GM12878 (cell line): ENCODE measurements around the gene IL20RB. TPM values are rescaled to one million over a fixed set of nuclear protein-coding genes. Genes with fewer than 3 reads are reported as not detected.

ENCODE experiments used
- ATAC-seq: fragments of 200-7000 bp; cut with Tn5 transposase; 3 replicates; pipeline ENCODE4 v1.9.1; 2020; ENCODE audit warnings: mild to moderate bottlenecking, moderate library complexity
- BruUV-seq: library from RNA; stranded (reverse); fragments of 400-500 nt; replicated peaks from 2 replicates; lab custom pipeline; 2021; lab: Mats Ljungman, UMichigan
- CTCF ChIA-PET: fragments of 300-600 bp; sonication (Branson Sonifier 250); formaldehyde crosslinking; extraction: SDS; loops from one replicate; lab custom pipeline; 2021; ENCODE audit warnings: inconsistent platforms; lab: Yijun Ruan, JAX
- POLR2A ChIA-PET: fragments of 350-600 bp; formaldehyde crosslinking; extraction: SDS; loops from one replicate; lab custom pipeline; 2021; ENCODE audit warnings: inconsistent platforms; lab: Charles Lee
- RAD21 ChIA-PET: fragments of 300-600 bp; sonication (Branson Sonifier 250); formaldehyde crosslinking; loops from one replicate; lab custom pipeline; 2023; ENCODE audit warnings: antibody characterized with exemption; ENCODE audit not compliant: unreplicated experiment; lab: Charles Lee
- SMC1A ChIA-PET: fragments of 300-600 bp; sonication (Branson Sonifier 250); formaldehyde crosslinking; loops from one replicate; lab custom pipeline; 2023; ENCODE audit not compliant: unreplicated experiment, uncharacterized antibody; lab: Charles Lee
- DNase-seq: peaks from one replicate; pipeline ENCODE4 v3.0.0-alpha.2; 2011; ENCODE audit warnings: low read depth, low spot score
- FAIRE-seq: peaks from 3 replicates; lab custom pipeline; 2011; peaks lifted over from hg19 to GRCh38; lab: Jason Lieb, UNC
- H2AFZ ChIP-seq: 2 replicates; pipeline ENCODE4 v1.6.0; 2011; ENCODE audit warnings: low read depth, low read length, control low read depth; ENCODE audit not compliant: control insufficient read depth
- H3K27ac ChIP-seq: 2 replicates; pipeline ENCODE4 v1.5.1; 2011; ENCODE audit warnings: control low read depth; ENCODE audit not compliant: control insufficient read depth, insufficient read depth
- H3K27me3 ChIP-seq, 2 experiments: replicated peaks in 1 of 2; 2 replicates each; pipeline versions ENCODE4 v1.6.0 to v1.6.1; 2011; ENCODE audit warnings: low read length in 1 of 2; ENCODE audit not compliant: control insufficient read depth in 2 of 2, insufficient read depth in 2 of 2
- H3K36me3 ChIP-seq, 2 experiments: 2 replicates each; pipeline ENCODE4 v1.5.1; 2011; ENCODE audit warnings: low read length in 1 of 2; ENCODE audit not compliant: control insufficient read depth in 2 of 2, insufficient read depth in 2 of 2
- H3K4me1 ChIP-seq: 2 replicates; pipeline ENCODE4 v1.6.1; 2011; ENCODE audit warnings: mild to moderate bottlenecking, low read length, moderate library complexity, mixed read lengths; ENCODE audit not compliant: control insufficient read depth, insufficient read depth
- H3K4me2 ChIP-seq: 2 replicates; pipeline ENCODE4 v1.6.0; 2011; ENCODE audit warnings: control low read depth; ENCODE audit not compliant: control insufficient read depth, insufficient read depth
- H3K4me3 ChIP-seq: fragments of 200-600 bp; sonication (generic); 2 replicates; pipeline ENCODE4 v1.5.1; 2016
- H3K79me2 ChIP-seq: 2 replicates; pipeline ENCODE4 v1.6.0; 2011; ENCODE audit warnings: low read length; ENCODE audit not compliant: control insufficient read depth, insufficient read depth
- H3K9ac ChIP-seq: 2 replicates; pipeline ENCODE4 v1.8.0; 2011; ENCODE audit warnings: low read length, control low read depth, mixed read lengths; ENCODE audit not compliant: control insufficient read depth, insufficient read depth
- H3K9me3 ChIP-seq: replicated peaks from 3 replicates; pipeline ENCODE4 v1.5.1; 2011; ENCODE audit warnings: mild to moderate bottlenecking, low read length; ENCODE audit not compliant: control insufficient read depth, insufficient read depth
- H4K20me1 ChIP-seq: 2 replicates; pipeline ENCODE4 v1.6.0; 2011; ENCODE audit not compliant: control insufficient read depth, insufficient read depth
- BHLHE40 ChIP-seq, 2 experiments: fragments of 450-650 bp in 1 of 2; IDR thresholded peaks; 2 replicates each; pipeline ENCODE4 v1.6.1; 2011 to 2017; ENCODE audit warnings: low read depth in 2 of 2, borderline replicate concordance in 1 of 2, improper control_type of control experiment in 1 of 2, low read length in 1 of 2, mild to moderate bottlenecking in 1 of 2
- SP1 ChIP-seq: IDR thresholded peaks from one replicate; pipeline ENCODE4 v1.6.1; 2011; ENCODE audit warnings: low read depth, low read length
- TCF7 ChIP-seq: IDR thresholded peaks from 2 replicates; pipeline ENCODE4 v1.6.1; 2014; ENCODE audit warnings: antibody characterized with exemption, borderline replicate concordance
- ZNF274 ChIP-seq: IDR thresholded peaks from one replicate; pipeline ENCODE4 v1.8.0; 2011; ENCODE audit not compliant: insufficient read length, insufficient read depth
- ZSCAN29 ChIP-seq: fragments of 450-650 bp; IDR thresholded peaks from 2 replicates; pipeline ENCODE4 v1.6.1; 2017; ENCODE audit warnings: mild to moderate bottlenecking, moderate library complexity
- WGBS: methylation state at CpG from one replicate; pipeline ENCODE4 v1.1.6; 2016; ENCODE audit warnings: low lambda C conversion rate; ENCODE audit not compliant: insufficient replicate concordance, insufficient coverage; ENCODE audit errors: missing lambda C conversion rate; 5-methylcytosine and 5-hydroxymethylcytosine counted together
- in situ Hi-C: fragments of 300-500 bp; cut with MboI; formaldehyde crosslinking; loops from 9 replicates; pipeline ENCODE4 v1.14.3; 2018; ENCODE audit warnings: mixed read lengths
- intact Hi-C: fragments of 100-400 bp; cut with micrococcal nuclease; formaldehyde crosslinking; loops from one replicate; pipeline ENCODE4 v1.14.2; 2022; ENCODE audit not compliant: unreplicated experiment
- polyA plus RNA-seq, 11 experiments: library from polyadenylated mRNA; depleted of rRNA in 4 of 11; unstranded in 6 of 11; stranded (reverse) in 5 of 11; fragments of >200 nt; fragmentation: Nextera tagmentation in 4 of 11; fragmentation: Illumina TruSeq in 1 of 11; extraction: Ambion mirVana in 4 of 11; extraction: Trizol in 1 of 11; gene quantifications; 1 replicate in 1 of 11; 2 replicates in 10 of 11; pipeline versions ENCODE4 v1.2.1 to v1.2.3, GENCODE V29; 2011 to 2016; ENCODE audit warnings: inconsistent platforms in 2 of 11, missing spikeins in 2 of 11, low read depth in 1 of 11
- total RNA-seq, 4 experiments: library from RNA; depleted of rRNA in 3 of 4; stranded (reverse); fragments of >200 nt in 3 of 4; fragmentation: Illumina TruSeq in 1 of 4; extraction: Trizol in 1 of 4; gene quantifications; 2 replicates each; pipeline versions ENCODE4 v1.2.1 to v1.2.3, GENCODE V29; 2013 to 2021
- TF ChIP-seq, protein P1 (sequence below): fragments of 450-650 bp; IDR thresholded peaks from 2 replicates; pipeline ENCODE4 v1.6.1; 2016; ENCODE audit warnings: mild to moderate bottlenecking

IL20RB gene
- total and polyA plus RNA-seq, 10 of the 15 experiments (the other 5 are each of a cell fraction or from before 2014, with no cell fraction given) = 0.21 to 1.1 (median 0.54) TPM

DNA sequence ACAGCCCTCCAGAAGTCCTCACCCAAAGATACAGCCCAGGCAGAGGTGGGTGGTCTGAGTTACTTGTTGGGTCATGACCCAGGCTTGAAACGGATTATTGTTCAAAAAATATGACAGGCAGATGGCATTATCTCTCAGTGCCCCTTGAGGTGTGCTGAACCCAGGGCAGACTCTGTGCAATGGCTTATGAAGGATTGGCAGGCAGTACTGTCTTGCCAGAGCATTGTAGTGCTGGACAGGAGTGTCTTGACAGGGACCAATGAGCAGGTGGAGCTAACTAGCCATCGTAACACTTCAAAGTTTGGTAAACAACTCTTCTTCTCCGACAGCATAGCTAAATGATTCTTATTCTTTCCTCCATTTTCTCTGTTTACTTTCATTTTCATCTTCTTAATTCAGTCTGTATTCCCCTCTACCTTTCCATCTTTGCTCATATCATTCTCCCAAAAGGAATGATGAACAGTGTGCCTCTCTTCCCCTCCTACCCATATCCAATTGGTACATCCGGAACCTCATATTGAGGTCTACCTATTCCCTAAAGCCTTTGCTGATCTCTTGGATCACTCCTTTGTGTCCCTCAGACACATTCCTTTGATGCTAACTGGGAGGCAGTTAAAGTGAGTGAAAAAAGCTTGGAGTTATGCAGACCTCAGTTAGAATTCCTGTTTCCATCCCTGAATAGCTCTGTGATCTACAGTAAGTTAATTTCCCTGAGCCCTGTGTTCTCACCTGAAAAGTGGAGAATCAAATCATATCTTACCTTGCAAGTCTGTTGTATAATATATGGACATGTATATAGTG, 2.6 kb upstream of the IL20RB start:
- 95% methylated on average over 4 of the region's 4 CpGs for WGBS
- BruUV-seq = no TSS peak
- Histone ChIP-seq H2AFZ (no peak overlapping the region), H3K9me3 (no peaks in the 10 kb centered on the region), H3K27ac (no peak overlapping the region), H3K79me2 (no peaks in the 10 kb centered on the region; the same call in 1 of the 2 replicates), H3K4me3 (no peak overlapping the region), H3K36me3 (no peaks in the 10 kb centered on the region), H3K27me3 (no peaks in the 10 kb centered on the region), H3K9ac (no peak overlapping the region), H4K20me1 (no peaks in the 10 kb centered on the region), H3K4me2 (no peak overlapping the region; the same call in 1 of the 2 replicates), H3K4me1 (peaks cover 3% of the 10 kb centered on the region)
- peak; percentile 75 for FAIRE-seq
- ChIA-PET CTCF (no interaction called here), RAD21 (interaction anchor here (1.4 to 2.2 kb wide), 3 partner anchors 10 to 93 kb away, joined by 4 to 6 read pairs (median 5); partner anchors contain the start of gene NCK1), SMC1A (interaction anchor here (1.1 kb wide), 1 partner anchor 13 kb away, joined by 4 read pairs; no protein-coding TSS in a partner anchor), POLR2A (interaction anchor here (0.6 kb wide), 1 partner anchor 340 kb away, joined by 5 read pairs; no protein-coding TSS in a partner anchor)
- DNase-seq = no peak
- ATAC-seq = no peak
- intact Hi-C loops = loop anchor here (5.0 kb wide), 1 partner anchor 93 kb away; the partner anchor contains the start of gene NCK1
- no peak for TF ChIP-seq SP1
- no peak for TF ChIP-seq TCF7
- TF ChIP-seq, protein P1, sequence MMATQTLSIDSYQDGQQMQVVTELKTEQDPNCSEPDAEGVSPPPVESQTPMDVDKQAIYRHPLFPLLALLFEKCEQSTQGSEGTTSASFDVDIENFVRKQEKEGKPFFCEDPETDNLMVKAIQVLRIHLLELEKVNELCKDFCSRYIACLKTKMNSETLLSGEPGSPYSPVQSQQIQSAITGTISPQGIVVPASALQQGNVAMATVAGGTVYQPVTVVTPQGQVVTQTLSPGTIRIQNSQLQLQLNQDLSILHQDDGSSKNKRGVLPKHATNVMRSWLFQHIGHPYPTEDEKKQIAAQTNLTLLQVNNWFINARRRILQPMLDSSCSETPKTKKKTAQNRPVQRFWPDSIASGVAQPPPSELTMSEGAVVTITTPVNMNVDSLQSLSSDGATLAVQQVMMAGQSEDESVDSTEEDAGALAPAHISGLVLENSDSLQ = no peak
- TF ChIP-seq ZNF274 = no peak
- no peak for TF ChIP-seq ZSCAN29
- no peak for TF ChIP-seq BHLHE40 (IDR thresholded peaks at IDR 0.05; ENCODE audit: borderline replicate concordance in 1 of 2, low read depth in 2 of 2, low read length in 1 of 2)
- in situ Hi-C loops = no loop called here
